ENCODE data around the gene ANKRD40CL. TPM values are rescaled to one million over a fixed set of nuclear protein-coding genes. Genes with fewer than 3 reads are reported as not detected.

ANKRD40CL gene
- total RNA-seq, 2 donors from 2014 or later = not detected

DNA sequence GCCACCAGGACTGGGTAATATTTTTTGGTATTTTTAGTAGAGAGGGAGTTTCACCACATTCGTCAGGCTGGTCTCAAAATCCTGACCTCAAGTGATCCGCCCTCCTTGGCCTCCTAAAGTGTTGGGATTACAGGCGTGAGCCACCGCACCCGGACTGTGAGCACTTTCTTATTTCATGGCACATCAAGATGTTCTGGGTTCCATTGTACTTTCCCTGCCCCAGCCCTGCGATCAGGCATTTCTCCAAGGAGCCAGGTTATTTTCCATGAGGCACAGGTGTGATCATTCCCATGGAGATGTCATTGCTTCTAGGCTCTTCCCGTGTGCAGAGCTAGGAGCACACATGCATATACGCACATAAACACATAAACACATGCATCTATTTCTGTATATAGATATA, 2.6 kb upstream of the ANKRD40CL start:
- Histone ChIP-seq H3K36me3 (no peaks in the 10 kb centered on the region), H3K4me3 (no peak overlapping the region), H3K9me3 (no peaks in the 10 kb centered on the region), H3K4me1 (no peaks in the 10 kb centered on the region), H3K27me3 (no peaks in the 10 kb centered on the region), H3K27ac (no peak overlapping the region)
- DNase-seq (ENCODE audit: low spot score) = peak; percentile 48
- TF ChIP-seq, protein P1, sequence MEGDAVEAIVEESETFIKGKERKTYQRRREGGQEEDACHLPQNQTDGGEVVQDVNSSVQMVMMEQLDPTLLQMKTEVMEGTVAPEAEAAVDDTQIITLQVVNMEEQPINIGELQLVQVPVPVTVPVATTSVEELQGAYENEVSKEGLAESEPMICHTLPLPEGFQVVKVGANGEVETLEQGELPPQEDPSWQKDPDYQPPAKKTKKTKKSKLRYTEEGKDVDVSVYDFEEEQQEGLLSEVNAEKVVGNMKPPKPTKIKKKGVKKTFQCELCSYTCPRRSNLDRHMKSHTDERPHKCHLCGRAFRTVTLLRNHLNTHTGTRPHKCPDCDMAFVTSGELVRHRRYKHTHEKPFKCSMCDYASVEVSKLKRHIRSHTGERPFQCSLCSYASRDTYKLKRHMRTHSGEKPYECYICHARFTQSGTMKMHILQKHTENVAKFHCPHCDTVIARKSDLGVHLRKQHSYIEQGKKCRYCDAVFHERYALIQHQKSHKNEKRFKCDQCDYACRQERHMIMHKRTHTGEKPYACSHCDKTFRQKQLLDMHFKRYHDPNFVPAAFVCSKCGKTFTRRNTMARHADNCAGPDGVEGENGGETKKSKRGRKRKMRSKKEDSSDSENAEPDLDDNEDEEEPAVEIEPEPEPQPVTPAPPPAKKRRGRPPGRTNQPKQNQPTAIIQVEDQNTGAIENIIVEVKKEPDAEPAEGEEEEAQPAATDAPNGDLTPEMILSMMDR (IDR thresholded peaks at IDR 0.05) = no peak

DNA sequence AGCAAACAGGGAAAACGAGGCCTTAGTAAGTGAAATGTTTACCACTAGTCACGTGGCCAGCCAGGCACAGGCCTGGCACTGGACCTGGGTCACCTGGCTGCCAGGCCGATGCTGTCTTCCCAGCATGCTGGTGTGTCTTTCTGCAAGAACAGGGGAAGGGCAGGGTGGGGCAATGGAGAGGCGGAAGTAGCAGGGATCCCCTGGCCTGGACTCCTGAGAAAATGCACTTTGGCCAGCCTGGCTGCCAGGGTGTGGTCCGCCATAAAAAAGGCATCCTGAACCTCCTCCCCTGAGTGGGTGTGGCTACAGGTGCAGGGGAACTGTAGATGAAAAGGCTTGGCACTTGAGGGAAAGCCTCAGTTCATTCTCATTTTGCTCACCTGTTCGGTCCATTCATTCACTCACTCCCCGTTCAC, 1.0 kb upstream of the ANKRD40CL start:
- Histone ChIP-seq H3K9me3 (no peaks in the 10 kb centered on the region), H3K27me3 (no peaks in the 10 kb centered on the region), H3K4me3 (no peak overlapping the region), H3K36me3 (no peaks in the 10 kb centered on the region), H3K4me1 (no peaks in the 10 kb centered on the region), H3K27ac (no peak overlapping the region)
- DNase-seq (ENCODE audit: low spot score) = no peak
- TF ChIP-seq, protein P1 (IDR thresholded peaks at IDR 0.05) = no peak

DNA sequence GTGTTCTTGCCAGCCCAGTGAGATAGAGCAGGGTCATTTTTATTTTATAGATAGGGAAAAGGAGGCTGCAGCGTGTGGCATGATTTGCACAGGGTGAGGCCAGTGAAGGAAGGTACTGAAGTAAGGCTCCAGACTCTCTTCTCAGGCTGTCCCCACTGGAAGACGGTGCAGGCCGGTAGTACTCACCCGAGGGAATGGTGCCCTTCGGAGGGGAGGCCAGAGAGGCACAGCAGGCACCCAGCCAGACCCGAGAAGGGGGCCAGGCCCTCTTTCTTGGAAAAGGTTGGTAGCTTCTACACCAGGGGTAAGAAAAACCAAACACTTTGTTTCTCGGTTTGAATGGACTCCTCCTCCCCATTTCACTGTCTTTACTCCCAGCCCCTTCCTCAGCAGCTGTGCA, 288 bp downstream of the ANKRD40CL start:
- DNase-seq (ENCODE audit: low spot score) = no peak
- TF ChIP-seq, protein P1 (IDR thresholded peaks at IDR 0.05) = no peak
- H3K27ac ChIP-seq = no peak overlapping the region

DNA sequence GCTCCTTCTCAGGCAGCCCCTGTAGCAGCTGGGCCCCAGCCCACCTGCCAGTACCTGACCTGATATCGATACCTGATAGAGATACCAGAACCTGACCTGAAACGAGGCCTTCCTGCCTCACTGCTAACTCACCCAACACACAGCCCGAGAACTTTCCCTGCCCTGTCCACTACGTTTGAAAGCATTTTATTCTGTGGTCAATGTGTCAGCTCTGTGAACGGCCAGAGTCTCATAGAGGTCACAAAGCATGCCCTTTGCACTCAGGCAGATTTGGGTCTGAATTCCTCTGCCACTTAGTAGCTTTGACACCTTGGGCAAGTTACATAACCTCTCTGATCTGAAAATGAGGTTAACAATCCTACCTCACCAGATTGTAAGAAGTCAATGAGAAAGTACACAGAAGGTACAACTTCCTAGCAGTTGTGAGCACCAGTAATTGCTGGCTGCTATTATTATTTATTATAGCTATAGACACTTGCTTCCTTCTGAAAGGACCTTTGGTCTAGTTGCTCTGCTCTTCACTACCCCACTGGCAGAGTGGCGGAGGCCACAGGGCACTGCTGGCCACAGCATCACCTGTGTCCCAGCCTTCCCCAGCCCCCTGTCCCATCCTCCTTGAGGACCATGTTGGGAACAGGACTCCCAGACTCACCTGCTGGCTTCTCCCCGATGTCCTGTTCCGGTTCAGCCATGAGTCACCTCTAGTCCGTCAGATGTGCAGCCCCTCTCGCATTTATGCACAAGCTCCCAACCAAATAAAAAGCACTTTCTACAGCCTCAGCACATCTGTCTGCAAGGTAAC, 895 bp downstream of the ANKRD40CL start:
- Histone ChIP-seq H3K4me3 (no peak overlapping the region), H3K27ac (no peak overlapping the region), H3K4me1 (no peaks in the 10 kb centered on the region), H3K36me3 (no peaks in the 10 kb centered on the region), H3K27me3 (no peaks in the 10 kb centered on the region), H3K9me3 (no peaks in the 10 kb centered on the region)
- DNase-seq (ENCODE audit: low spot score) = peak; percentile 36
- TF ChIP-seq, protein P1 (IDR thresholded peaks at IDR 0.05) = no peak

More for the DNA sequence above, 288 bp downstream of the ANKRD40CL start:
- Histone ChIP-seq H3K27me3 (no peaks in the 10 kb centered on the region), H3K4me1 (no peaks in the 10 kb centered on the region), H3K4me3 (no peak overlapping the region), H3K36me3 (no peaks in the 10 kb centered on the region), H3K9me3 (no peaks in the 10 kb centered on the region)

DNA sequence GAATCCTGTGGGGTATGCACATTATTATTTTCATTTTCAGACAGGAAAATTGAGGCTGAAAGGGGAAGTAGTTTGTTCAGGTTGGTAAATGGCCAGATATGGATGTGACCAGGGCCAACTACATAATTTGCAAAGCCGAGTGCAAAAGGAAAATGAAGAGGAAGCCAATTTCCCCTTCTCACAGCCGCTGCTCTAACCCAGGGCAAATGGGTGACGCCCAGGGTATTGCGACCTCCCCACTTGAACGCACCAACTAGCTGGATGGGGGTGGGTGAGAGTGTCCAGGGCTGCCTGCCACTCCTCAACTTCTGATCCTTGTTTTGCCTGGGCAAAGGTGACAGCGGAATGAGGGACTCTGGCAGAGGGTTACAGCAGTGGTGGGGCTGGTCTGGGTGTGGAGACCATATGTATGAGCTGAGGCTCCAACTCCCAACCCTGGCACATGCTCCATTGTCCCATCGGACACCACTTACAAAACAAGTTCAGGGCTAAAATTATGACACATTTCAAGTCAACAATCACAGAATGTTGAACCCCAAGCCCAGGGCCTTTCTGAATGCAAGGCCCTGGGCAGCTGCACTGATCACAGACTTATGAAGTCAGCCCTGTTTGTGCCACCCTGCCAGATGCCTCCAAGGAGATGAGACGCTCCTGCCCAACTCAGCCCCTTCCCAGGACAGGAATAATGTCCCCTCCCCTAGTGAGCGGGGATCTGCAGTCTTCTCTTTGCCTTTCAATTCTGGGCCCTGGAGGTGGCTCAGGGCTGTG, 1.7 kb downstream of the ANKRD40CL start:
- TF ChIP-seq, protein P1 (IDR thresholded peaks at IDR 0.05) = no peak
- no peak for DNase-seq (ENCODE audit: low spot score)
- no peak overlapping the region for H3K4me3 ChIP-seq
- no peaks in the 10 kb centered on the region for H3K36me3 ChIP-seq
- no peaks in the 10 kb centered on the region for H3K27me3 ChIP-seq
- H3K9me3 ChIP-seq = no peaks in the 10 kb centered on the region
- H3K27ac ChIP-seq = no peak overlapping the region
- no peaks in the 10 kb centered on the region for H3K4me1 ChIP-seq

All from right atrium auricular region (tissue), 2 donors.